GM12891 (cell line): ENCODE data around the gene LTO1.

Source experiments
- DNase-seq: peaks from one replicate; pipeline ENCODE4 v3.0.0; 2011; ENCODE audit warnings: low spot score; ENCODE audit not compliant: insufficient read length
- FAIRE-seq: peaks from 2 replicates; lab custom pipeline; 2011; peaks lifted over from hg19 to GRCh38; lab: Jason Lieb, UNC
- PAX5 ChIP-seq: IDR thresholded peaks from 2 replicates; pipeline ENCODE4 v1.6.1; 2011; ENCODE audit warnings: low read length, moderate library complexity, mild to moderate bottlenecking; ENCODE audit not compliant: insufficient read depth, severe bottlenecking
- POLR2A ChIP-seq: IDR thresholded peaks from 2 replicates; pipeline ENCODE4 v1.6.1; 2011; ENCODE audit warnings: low read depth, low read length, control low read depth
- POLR2AphosphoS5 ChIP-seq: IDR thresholded peaks from 2 replicates; pipeline ENCODE4 v1.6.1; 2011; ENCODE audit warnings: low read depth, low read length, control low read depth
- POU2F2 ChIP-seq: IDR thresholded peaks from 2 replicates; pipeline ENCODE4 v1.6.1; 2011; ENCODE audit warnings: low read depth, mild to moderate bottlenecking, control low read depth, low read length, moderate library complexity
- SPI1 ChIP-seq: IDR thresholded peaks from 2 replicates; pipeline ENCODE4 v1.6.1; 2011; ENCODE audit warnings: low read depth, low read length, control low read depth
- TAF1 ChIP-seq: IDR thresholded peaks from 2 replicates; pipeline ENCODE4 v1.6.1; 2011; ENCODE audit warnings: low read depth, low read length, control low read depth

LTO1 gene

DNA sequence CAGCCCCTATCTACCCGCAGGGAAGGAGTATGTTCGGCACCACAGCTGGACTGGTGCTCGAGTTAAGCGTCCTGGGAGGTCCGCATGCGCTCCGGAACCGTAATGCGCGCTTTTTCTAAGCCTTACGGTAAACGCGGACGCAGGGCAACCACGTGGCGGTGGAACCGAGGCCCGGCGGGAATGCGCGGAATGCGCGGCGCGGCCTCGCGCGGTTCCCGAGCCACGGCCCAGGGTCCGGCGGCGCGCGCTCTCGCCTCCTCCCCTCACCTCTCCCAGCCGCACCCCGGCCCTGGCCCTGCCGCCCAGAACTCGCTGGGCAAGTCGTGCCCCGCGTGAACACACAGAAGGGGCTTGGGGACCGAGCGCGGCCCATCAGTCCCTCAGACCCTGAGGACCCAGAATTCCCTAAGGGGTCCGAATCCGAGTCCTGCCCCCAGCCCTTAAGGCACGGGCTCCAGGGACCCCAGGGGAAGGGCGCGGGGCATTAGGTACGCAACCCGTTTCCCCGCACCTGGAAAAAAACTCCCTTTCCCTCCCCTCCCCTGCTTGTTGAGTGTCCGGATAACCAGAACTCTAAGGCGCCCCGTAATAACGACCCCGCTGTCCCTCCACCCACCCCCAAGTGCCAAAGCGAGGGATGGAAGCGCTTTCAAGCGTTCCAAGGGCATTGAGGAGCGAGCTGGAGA, 38.5 kb downstream of the LTO1 start:
- no peak for TF ChIP-seq PAX5
- no peak for TF ChIP-seq POLR2AphosphoS5
- TF ChIP-seq SPI1: no peak
- no peak for TF ChIP-seq POLR2A
- no peak for TF ChIP-seq TAF1
- no peak for TF ChIP-seq POU2F2
- FAIRE-seq (no peak), DNase-seq (no peak)

DNA sequence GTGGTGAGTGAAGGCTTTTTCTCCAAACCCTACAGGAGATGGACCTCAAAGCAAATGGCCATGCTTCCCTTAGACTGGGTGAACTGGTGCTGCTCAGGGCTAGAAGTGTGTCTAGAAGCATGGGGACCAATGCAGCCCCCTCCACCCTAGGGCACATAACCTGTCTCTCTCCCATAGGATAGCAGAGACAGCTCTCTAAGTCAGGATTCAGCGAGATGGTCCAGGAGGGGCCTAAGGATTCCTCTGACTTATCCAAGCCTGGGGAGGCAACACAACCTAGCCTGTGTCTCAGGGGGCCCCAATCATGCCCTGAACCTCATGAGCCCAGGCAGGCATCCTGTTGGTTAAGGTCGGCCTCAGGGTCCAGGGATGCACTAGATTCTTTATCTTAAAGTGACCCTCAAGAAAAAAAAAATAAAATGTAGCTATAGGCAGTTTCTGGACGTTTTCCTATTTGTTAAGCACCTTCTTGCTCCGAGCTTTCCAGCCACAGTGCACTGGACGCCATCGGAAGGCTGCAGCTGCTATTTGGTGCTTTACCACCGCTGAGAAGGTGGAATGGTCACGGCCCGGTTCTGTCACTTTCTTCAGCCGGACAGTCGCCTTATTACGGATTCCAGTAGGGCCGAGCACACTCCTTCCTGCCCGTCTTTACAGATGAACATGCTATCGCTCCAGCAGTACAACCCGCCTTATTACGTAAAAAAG, 39.2 kb downstream of the LTO1 start:
- no peak for DNase-seq
- no peak for FAIRE-seq
- TF ChIP-seq SPI1 (no peak), PAX5 (no peak), TAF1 (no peak), POU2F2 (no peak), POLR2AphosphoS5 (no peak), POLR2A (no peak)

DNA sequence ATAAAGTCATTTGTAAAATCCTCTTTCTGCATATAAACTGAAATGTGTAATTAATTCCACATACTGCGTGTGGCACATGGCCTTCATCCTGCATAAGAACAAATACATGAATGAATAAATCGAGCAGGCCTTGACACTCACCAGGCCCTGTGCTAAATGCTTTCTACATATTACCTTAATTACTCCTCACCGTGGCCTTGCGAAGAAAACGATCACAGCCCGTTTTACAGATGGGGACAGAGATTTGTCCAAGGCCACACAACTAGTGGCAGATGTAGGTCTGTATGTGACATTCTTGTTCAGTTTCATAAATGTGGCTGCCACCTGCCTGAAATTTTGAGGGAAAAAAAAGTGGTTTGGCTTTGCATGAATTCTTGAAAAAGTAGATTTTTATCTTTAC, 40.0 kb downstream of the LTO1 start:
- TF ChIP-seq PAX5 (no peak), POLR2A (no peak), TAF1 (no peak), POLR2AphosphoS5 (no peak), SPI1 (no peak), POU2F2 (no peak)
- DNase-seq (no peak), FAIRE-seq (no peak)

DNA sequence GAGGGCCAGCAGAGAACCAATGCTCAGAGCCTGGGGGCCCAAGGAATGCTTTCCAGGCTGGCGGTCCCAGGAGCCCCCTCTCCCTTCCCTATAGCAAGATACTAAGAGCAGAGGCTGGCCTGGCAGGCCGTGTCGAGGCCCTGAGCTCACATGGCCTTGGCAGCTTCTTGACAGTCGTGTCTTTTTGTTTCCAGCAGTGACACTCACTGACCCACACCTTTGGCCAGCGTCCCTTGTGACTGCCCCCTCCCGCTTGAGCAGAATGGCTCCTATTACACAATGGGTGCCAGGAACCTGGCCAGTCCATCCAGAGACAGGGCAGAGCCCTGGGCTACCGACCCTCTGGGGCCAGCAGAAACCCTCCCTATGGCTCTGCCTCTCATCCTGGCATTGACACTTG, 40.6 kb downstream of the LTO1 start:
- DNase-seq (no peak), FAIRE-seq (no peak)
- TF ChIP-seq TAF1 (no peak), POLR2A (no peak), POLR2AphosphoS5 (no peak), PAX5 (no peak), POU2F2 (no peak), SPI1 (no peak)

DNA sequence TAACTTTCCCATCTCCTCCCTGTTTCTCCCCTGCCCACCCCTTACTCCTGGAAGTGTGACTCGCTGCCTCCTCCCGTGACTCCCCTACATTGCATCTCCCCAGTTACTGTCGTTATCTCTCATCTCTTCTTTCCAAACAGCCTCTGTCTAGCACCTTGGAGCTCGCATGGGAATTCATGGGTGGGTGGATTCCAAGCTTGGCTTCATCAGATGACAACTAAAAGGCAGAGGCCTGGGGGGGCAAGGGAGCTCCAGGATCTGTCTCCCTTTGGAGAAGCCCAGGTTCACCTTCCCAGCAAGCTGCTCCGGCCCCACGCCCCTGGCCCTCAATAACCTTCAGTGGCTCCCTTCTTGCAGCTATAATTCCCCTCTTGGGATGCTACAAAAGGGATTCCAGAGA, 41.1 kb downstream of the LTO1 start:
- TF ChIP-seq POLR2A (no peak), TAF1 (no peak), SPI1 (no peak), POU2F2 (no peak), POLR2AphosphoS5 (no peak), PAX5 (no peak)
- no peak for DNase-seq
- FAIRE-seq: no peak

DNA sequence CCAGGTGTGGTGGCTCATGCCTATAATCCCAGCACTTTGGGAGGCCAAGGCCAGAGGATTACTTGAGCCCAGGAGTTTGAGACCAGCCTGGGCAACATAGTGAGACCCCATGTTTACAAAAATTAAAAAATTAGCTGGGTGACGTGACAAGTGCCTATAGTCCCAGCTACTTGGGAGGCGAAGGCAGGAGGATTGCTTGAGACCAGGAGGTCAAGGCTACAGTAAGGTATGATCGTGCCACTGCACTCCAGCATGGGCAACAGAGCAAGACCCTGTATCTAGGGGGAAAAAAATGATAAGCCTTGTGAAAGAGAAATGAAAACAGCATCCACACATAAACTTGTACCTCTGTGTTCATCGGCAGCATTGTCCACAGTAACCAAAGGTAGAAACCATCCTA, 42.3 kb downstream of the LTO1 start:
- FAIRE-seq (no peak), DNase-seq (no peak)
- TF ChIP-seq POU2F2 (no peak), SPI1 (no peak), POLR2A (no peak), PAX5 (no peak), TAF1 (no peak), POLR2AphosphoS5 (no peak)

DNA sequence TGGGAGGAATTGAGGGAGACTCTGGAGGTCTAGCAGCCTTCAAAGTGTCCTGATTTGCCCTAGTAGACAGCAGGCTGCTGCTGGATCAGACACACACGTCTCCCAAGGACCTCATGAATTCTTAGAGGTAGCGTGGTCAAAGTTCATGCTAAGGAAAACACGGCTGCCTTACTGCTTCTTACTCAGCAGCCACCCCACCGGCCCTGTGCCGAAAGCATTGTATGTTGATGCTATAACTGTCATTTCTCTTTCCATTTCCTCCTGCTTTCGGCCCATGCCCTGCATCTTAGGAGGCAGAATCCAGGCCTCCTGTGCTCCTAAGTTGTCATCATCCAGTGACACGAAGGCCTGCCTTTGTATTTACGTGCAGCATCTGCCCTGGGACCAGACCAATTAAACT, 44.7 kb downstream of the LTO1 start:
- DNase-seq (no peak), FAIRE-seq (no peak)
- TF ChIP-seq PAX5 (no peak), POU2F2 (no peak), POLR2AphosphoS5 (no peak), SPI1 (no peak), TAF1 (no peak), POLR2A (no peak)

DNA sequence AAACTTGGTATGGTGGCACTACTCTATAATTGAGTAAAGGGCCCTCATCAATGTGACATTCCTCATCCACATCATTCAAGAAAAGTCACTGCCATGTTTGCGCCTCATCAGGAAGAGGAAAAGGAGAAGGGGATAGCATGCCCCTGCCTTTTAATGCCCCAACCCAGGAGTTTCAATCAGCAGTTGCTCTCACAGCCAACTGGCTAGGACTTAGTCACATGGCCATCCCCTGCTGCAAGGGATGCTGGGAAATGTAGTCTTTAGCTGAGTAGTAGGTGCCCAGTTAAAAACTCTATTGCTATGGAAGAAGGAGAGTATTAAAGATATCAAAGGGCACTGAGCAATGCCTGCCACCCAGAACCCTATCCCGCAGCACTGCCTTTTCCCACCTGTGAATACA, 45.1 kb downstream of the LTO1 start:
- FAIRE-seq (no peak), DNase-seq (no peak)
- TF ChIP-seq PAX5 (no peak), POLR2AphosphoS5 (no peak), POU2F2 (no peak), SPI1 (no peak), TAF1 (no peak), POLR2A (no peak)

DNA sequence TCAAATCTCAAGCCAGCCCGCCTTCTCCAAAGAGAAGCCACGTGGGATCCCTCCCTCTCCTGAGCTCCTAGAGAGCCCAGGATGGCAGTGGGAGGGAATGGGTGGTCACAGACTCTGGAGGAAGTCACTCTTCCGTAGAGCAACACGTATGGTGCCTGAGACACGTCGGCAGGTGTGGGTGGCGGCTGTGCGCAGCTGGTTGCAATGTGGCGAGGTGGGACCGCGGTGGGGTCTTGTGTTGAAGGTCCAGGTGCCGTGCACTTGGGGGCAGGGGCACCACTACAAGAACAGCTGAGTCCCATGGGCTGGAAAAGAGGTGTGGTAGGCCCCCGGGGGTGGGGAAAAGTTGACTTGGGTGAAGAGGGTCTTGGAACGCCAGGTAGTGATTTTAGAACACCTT, 47.6 kb downstream of the LTO1 start:
- TF ChIP-seq POU2F2 (no peak), POLR2AphosphoS5 (no peak), POLR2A (no peak), TAF1 (no peak), SPI1 (no peak), PAX5 (no peak)
- DNase-seq (no peak), FAIRE-seq (no peak)
